Measurements from ENCODE around the gene SERTAD3. TPM values are rescaled to one million over a fixed set of nuclear protein-coding genes. Genes with fewer than 3 reads are reported as not detected.

The SERTAD3 gene
- total and polyA plus RNA-seq, 2 of the 4 experiments (the other 2 are of a cell fraction) = 20.5 to 23.3 TPM

GRCh38 chr19:40457953-40458596, 13.9 kb upstream of the SERTAD3 start:
- no peak overlapping the region for H2BK5ac ChIP-seq (ENCODE audit: low read depth, low read length, poor library complexity, severe bottlenecking)
- no peak overlapping the region for H3K23ac ChIP-seq (ENCODE audit: low read depth, low read length)
- no peak overlapping the region for H2AFZ ChIP-seq (replicated peaks; ENCODE audit: low read length, poor library complexity)
- H3K56ac ChIP-seq (ENCODE audit: extremely low read depth, insufficient read depth, low read length) = no peak overlapping the region
- H3K4me2 ChIP-seq (ENCODE audit: low read depth, low read length) = no peak overlapping the region
- no peak overlapping the region for H2BK15ac ChIP-seq (ENCODE audit: low read depth, low read length)
- H2AK5ac ChIP-seq (ENCODE audit: low read depth, low read length) = no peak overlapping the region
- H3K36me3 ChIP-seq (ENCODE audit: control insufficient read depth, insufficient read depth, low read length) = peaks cover 3% of the 10 kb centered on the region; the same call in 1 of the 2 replicates
- H3K9me1 ChIP-seq (ENCODE audit: insufficient read depth, low read length) = no peaks in the 10 kb centered on the region; the same call in 1 of the 2 replicates
- ChIA-PET POLR2A (ENCODE audit: unreplicated experiment) (no interaction called here), CTCF (interaction anchor here (0.6 kb wide), 1 partner anchor 161 kb away, joined by 7 read pairs; no protein-coding TSS in a partner anchor)
- H2AK9ac ChIP-seq (replicated peaks; ENCODE audit: low read depth, low read length, poor library complexity) = no peak overlapping the region
- H3K9ac ChIP-seq (ENCODE audit: low read depth, low read length) = no peak overlapping the region
- WGBS, 2 experiments (ENCODE audit: extremely low coverage in 2 of 2, insufficient read length in 1 of 2) = no CpG with 5 or more reads among the region's 27 CpGs
- no peak overlapping the region for H4K8ac ChIP-seq (ENCODE audit: low read depth in 2 of 2, low read length in 2 of 2)
- TF ChIP-seq RFX5 (IDR thresholded peaks at IDR 0.05; ENCODE audit: low read depth, low read length) = no peak
- no peak for TF ChIP-seq CTCF (conservative IDR thresholded peaks at IDR 0.05; ENCODE audit: low read depth, low read length)
- TF ChIP-seq CEBPB (IDR thresholded peaks at IDR 0.05; ENCODE audit: low read depth, low read length) = no peak
- no peak for TF ChIP-seq MAZ (IDR thresholded peaks at IDR 0.05; ENCODE audit: borderline replicate concordance, low read depth, low read length)
- TF ChIP-seq NFE2L2 (IDR thresholded peaks at IDR 0.05; ENCODE audit: low read depth, low read length) = no peak
- no peak overlapping the region for H3K18ac ChIP-seq (ENCODE audit: low read depth, low read length)
- no peak overlapping the region for H4K5ac ChIP-seq (ENCODE audit: low read depth, low read length)
- no peak overlapping the region for H3K27ac ChIP-seq (ENCODE audit: insufficient read depth, low read length)
- no peaks in the 10 kb centered on the region for H3K9me3 ChIP-seq (ENCODE audit: control insufficient read depth, insufficient read depth, low read length)
- H2BK20ac ChIP-seq (ENCODE audit: low read depth, low read length) = no peak overlapping the region
- dilution Hi-C loops (cut with HindIII; ENCODE audit: low sequenced_read_pairs, unreplicated experiment) (no loop called here), in situ Hi-C loops (cut with MboI; ENCODE audit: low sequenced_read_pairs) (no loop called here), intact Hi-C loops (cut with micrococcal nuclease) (no loop called here)
- BruUV-seq (replicated peaks) = no TSS peak
- no peak overlapping the region for H3K14ac ChIP-seq (replicated peaks; ENCODE audit: low read depth, low read length)
- ATAC-seq (ENCODE audit: low read depth) = no peak
- H4K20me1 ChIP-seq (ENCODE audit: insufficient read depth, low read length) = peaks cover 4% of the 10 kb centered on the region; the same call in 1 of the 2 replicates
- peaks cover 0 to 9% of the 10 kb centered on the region in 2 experiments; a peak in 3 of 4 replicates for H3K79me1 ChIP-seq (ENCODE audit: low read depth in 1 of 2, low read length in 2 of 2)
- no peak overlapping the region for H4K91ac ChIP-seq (ENCODE audit: insufficient read depth, low read depth, low read length)
- H3K4me1 ChIP-seq (ENCODE audit: control insufficient read depth, insufficient read depth, low read length) = no peaks in the 10 kb centered on the region; the same call in 1 of the 2 replicates
- H3K4ac ChIP-seq (ENCODE audit: low read depth, low read length) = no peak overlapping the region
- H2BK120ac ChIP-seq (ENCODE audit: low read depth, low read length) = no peak overlapping the region
- no peaks in the 10 kb centered on the region for H3K27me3 ChIP-seq (ENCODE audit: control insufficient read depth, insufficient read depth, low read length)
- no peak overlapping the region for H3K4me3 ChIP-seq (ENCODE audit: insufficient read depth, low read depth, low read length)
- DNase-seq = no peak

All from IMR-90 (cell line).